NCI-H2081 treated with DMSO at 0.1 percent for 48 hours (cell line): ENCODE results near the gene KIF5C.
"Not testable (repeated sequence)": the region's sequence is repeated elsewhere in the genome, so short reads cannot be mapped to it uniquely, and the experiment has no call there.

Source experiments
- DNase-seq: peaks from one replicate; lab custom pipeline; 2025; lab: John Stamatoyannopoulos, UW

Gene KIF5C

GRCh38 chr2:148874868-148875341, at the start of gene KIF5C:
Gene KIF5C, plus strand, starts transcription at chr2:148875227. Its CDS starts 391 bp downstream, at chr2:148875618.
- DNase-seq = peak; percentile 57

DNA sequence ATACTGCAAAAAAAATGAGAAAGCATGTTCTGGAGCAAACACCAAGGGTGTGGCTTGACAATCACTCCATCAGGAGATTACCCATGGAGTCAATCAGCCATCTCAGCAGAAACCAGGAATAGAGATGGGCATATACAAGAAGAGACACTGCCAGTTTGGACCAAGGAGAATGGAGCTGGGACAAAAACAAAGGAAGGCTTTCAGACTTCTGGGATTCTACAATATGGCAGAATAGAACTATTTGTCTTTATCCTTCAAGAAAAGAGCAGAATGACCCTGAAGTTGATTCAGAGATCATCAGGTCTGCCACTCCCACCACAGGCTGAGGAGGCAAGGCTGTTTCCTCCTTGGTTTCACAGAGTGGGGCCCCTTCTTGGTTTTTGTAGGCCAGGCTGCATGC, 48.2 kb upstream of the KIF5C start:
- DNase-seq = no peak

DNA sequence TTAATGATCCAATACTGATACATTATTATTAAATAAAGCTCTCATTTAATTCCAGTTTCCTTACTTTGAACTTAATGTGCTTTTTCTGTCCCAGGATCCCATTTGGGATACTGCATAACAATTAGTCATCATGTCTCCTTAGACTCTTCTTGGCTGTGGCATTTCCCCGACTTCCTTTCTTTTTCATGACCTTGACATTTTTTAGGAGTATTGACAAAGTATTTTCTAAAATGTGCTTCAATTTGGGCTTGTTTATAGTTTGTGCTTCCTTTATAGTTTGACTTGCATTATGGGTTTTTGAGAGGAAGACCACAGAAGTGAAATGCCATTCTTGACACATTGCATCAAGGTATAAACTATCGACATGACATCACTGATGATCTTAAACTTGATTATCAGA, 46.1 kb upstream of the KIF5C start:
- DNase-seq = no peak

DNA sequence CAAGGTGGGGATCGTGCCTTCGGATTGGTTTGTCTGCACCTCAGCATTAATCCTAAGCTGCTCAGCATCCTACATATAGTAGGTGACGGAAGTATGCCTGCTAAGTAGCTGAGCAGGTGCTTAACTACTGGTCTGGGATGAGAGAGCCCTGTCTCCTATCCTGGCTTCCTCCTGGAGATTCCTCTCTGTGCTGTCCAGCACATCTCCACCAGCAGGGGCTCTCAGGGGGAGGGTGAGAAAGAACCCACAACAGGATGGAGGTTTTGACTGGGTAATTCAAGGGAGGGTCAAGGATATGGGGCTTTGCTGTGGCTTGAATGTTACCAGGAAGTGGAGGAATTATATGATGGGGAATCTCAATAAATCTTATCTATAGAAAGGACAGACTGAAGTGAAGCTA, 45.4 kb upstream of the KIF5C start:
- DNase-seq = no peak

GRCh38 chr2:148832637-148833036, 42.4 kb upstream of the KIF5C start:
- DNase-seq = no peak

GRCh38 chr2:148842050-148842449, 33.0 kb upstream of the KIF5C start:
- peak; percentile 3 for DNase-seq

DNA sequence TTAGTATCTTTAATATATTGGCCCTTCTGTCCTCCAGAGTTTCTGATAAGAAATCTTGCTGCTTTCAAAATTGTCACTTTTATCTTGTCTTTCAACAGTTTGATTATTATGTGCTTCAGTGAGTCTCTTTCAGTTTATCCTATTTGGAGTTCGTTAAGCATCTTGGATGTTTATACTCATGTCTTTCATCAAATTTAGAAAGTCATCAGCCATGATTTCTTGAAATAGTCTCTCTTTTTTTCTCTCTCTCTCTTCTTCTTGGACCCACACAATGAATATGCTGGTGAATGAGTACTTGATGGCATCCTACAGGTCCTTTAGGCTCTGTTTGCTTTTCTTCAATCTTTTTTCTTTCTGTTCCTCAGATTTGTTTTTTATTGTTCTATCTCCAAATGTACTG, 26.9 kb upstream of the KIF5C start:
- DNase-seq = no peak

DNA sequence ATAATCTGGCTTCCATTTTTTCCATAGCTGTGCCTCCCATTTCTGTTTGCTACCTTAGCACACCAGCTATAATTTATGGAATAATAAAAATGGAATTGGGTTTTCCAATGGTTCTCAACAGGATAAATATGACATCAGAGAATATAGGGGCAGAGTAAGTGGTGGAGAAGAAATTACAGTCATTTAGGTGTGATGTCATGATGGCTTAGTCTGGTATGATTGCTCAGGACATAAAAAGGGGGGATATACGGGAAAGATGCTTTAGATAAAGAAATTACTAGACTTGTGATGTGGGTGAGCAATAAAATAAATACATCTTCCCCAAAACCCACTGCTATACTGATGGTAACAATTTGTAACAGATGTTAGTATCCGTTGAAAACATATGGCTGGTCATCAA, 21.6 kb upstream of the KIF5C start:
- DNase-seq = no peak

DNA sequence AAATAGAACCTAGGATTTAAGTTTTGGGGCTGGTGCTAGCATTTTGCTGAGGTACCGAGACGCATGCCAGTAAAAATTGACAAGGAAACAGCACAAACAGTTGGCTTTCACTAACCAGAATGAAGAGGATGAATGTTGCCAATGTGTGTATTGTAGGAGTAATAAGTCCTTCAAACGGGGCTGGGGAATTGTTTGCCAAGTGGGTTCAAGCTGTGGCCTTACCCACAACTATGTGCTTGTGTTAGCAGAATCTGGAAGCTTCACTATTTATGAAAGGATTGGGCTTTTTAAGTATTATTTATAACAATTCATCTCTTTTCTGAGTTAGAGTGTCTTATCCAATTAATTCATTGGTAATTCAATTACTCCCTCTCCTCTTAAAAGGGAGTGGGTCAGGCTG, 15.0 kb upstream of the KIF5C start:
- no peak for DNase-seq

GRCh38 chr2:148861367-148861766, 13.7 kb upstream of the KIF5C start:
- no peak for DNase-seq

DNA sequence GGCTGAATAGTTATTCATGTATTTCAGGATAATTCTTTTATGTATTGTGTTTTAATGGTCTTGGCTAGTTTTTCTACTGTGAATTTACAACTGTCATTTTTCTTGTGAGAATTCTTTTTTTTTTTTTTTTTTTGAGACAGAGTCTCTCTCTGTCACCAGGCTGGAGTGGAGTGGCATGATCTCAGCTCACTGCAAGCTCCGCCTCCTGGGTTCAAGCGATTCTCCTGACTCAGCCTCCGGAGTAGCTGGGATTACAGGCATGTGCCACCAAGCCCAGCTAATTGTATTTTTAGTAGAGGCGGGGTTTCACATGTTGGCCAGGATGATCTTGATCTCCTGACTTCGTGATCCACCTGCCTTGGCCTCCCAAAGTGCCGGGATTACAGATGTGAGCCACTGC, 12.5 kb upstream of the KIF5C start:
- DNase-seq = not testable (repeated sequence)

DNA sequence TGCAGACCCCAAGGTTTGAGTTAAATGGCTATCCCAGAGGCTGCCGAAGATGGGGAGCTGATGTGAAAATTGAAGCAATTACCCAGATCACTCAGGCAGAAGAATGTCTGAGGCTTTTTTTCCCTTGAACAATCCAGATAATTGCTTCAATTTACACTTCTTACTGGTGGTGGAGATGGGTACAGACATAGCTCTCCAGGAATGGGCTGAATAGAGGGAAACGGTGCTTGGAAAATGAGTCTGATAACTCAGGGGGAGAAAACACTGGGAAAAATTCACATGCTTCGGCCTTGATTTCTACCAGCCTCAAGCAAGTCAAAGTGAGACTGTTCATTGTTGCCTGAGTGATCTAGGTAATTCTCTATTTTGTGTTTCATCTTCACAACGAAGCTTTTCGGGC, 9.5 kb upstream of the KIF5C start:
- no peak for DNase-seq

DNA sequence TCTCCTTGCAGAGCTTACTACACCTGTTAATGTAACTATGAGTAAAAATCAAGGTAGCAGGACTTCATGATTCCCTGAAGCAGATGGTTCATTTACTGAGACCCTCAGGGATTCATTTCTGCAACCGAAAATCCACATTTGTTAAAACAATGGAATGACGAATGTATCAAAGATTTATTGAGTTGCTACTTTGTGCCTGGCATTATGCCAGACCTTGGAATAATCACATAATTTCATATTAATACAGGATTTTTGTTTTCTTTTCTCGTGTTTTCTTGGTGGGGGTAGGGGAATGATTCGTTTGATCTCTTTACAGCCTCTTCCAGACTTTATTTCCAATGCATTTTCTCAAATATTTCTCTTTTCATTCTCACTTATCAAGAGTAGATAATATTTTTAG, 8.9 kb upstream of the KIF5C start:
- DNase-seq = no peak

GRCh38 chr2:148867079-148867769, 7.8 kb upstream of the KIF5C start:
- DNase-seq = no peak

DNA sequence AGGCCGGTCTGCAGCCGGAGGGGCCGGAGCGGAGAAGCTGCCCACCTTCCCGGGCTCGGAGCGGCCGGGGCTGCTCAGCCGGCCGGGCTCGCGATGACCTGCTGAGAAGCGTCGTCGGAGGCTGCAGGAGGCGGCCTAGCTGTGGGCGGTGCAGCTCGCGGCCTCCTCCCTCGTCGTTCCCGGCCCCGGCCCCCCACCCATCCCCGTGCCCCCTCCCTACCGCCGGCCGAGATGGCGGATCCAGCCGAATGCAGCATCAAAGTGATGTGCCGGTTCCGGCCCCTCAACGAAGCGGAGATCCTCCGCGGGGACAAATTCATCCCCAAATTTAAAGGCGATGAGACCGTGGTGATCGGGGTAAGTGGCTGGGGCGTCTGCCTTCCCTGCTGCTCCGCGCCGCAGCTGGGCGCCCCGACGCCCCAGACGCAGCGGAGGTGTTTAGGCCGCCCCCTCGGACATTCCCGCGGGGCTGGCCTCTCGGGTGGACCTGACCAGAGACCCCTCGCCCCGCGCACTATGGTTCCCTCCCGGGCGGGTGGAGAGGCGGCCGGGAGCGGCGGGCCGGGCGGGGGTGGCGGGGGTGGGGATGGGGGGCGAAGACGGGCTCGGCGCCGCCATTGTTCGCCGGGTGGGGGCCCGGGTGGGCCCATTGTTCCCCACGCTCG, 492 bp downstream of the KIF5C start:
- DNase-seq = no peak

GRCh38 chr2:148876202-148876594, 1.2 kb downstream of the KIF5C start:
- no peak for DNase-seq

GRCh38 chr2:148876595-148877402, 1.8 kb downstream of the KIF5C start:
- DNase-seq = peak; percentile 70

- DNase-seq = no peak
Measured at GRCh38 chr2:148877403-148877740, 2.3 kb downstream of the KIF5C start.

- DNase-seq = no peak
Measured at GRCh38 chr2:148880636-148881035, 5.6 kb downstream of the KIF5C start.

- no peak for DNase-seq
Measured at GRCh38 chr2:148882051-148882450, 7.0 kb downstream of the KIF5C start.

DNA sequence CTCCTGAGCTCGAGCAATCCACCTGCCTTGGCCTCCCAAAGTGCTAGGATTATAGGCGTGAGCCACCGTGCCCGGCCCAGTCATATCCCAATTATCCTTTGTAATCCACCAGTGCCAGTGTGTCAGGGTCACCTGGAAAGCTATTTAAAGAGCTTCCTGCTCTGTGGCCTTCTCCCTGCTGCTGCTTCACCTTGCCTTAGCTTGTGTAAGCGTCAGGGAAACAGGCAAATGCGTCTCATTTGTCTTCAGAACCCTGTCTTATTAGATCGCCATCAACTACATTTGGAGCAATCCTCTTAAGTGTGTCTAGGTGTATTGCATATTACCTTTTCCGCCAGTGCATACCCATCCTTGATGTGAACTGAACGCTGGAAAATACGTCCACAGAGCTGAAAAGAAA, 10.2 kb downstream of the KIF5C start:
- no peak for DNase-seq

GRCh38 chr2:148885988-148886387, 11.0 kb downstream of the KIF5C start:
- DNase-seq = no peak
